K562 (cell line): ENCODE measurements around the gene NFIC. TPM values are rescaled to one million over a fixed set of nuclear protein-coding genes. Genes with fewer than 3 reads are reported as not detected.

Experiments
- ATAC-seq: fragments of 200-7000 bp; cut with Tn5 transposase; 3 replicates; pipeline ENCODE4 v1.9.1; 2020; ENCODE audit warnings: moderate library complexity
- BruUV-seq: library from RNA; stranded (reverse); fragments of 400-500 nt; replicated peaks from 2 replicates; lab custom pipeline; 2021; lab: Mats Ljungman, UMichigan
- CTCF ChIA-PET: fragments of 300-600 bp; formaldehyde crosslinking; extraction: SDS; loops from one replicate; lab custom pipeline; 2021; ENCODE audit warnings: low intra/inter-chr PET ratio; lab: Yijun Ruan, JAX
- POLR2A ChIA-PET: fragments of 300-600, 350-650 bp; sonication (Branson Sonifier 250); formaldehyde crosslinking; extraction: SDS; loops from one replicate; lab custom pipeline; 2021; ENCODE audit warnings: antibody characterized with exemption, inconsistent platforms; lab: Yijun Ruan, JAX
- DNase-seq, 4 experiments: peaks; one replicate each; pipeline versions ENCODE4 v3.0.0 to v3.0.0-alpha.2; 2011 to 2018; ENCODE audit warnings: low spot score in 3 of 4, mixed read lengths in 3 of 4; ENCODE audit errors: extremely low read depth in 1 of 4
- FAIRE-seq: peaks from 2 replicates; lab custom pipeline; 2011; peaks lifted over from hg19 to GRCh38; lab: Jason Lieb, UNC
- H2AFZ ChIP-seq: 2 replicates; pipeline ENCODE4 v1.6.0; 2011; ENCODE audit warnings: low read depth, low read length, control low read depth, inconsistent platforms
- H3K27ac ChIP-seq: fragments of 200-600 bp; 3 replicates; pipeline ENCODE4 v1.8.0; 2011; ENCODE audit warnings: low read depth, mild to moderate bottlenecking, control low read depth, inconsistent platforms, low read length, moderate library complexity, mixed read lengths; ENCODE audit errors: extremely low read depth
- H3K27me3 ChIP-seq, 2 experiments: fragments of 300-600 bp in 1 of 2; 2 replicates in 1 of 2; 3 replicates in 1 of 2; pipeline versions ENCODE4 v1.6.0 to v1.8.0; 2011; ENCODE audit warnings: inconsistent platforms in 2 of 2, low read length in 2 of 2, mild to moderate bottlenecking in 1 of 2, mixed read lengths in 1 of 2, moderate library complexity in 1 of 2; ENCODE audit not compliant: control insufficient read depth in 2 of 2, insufficient read depth in 2 of 2
- H3K36me3 ChIP-seq: fragments of 300-600 bp; 3 replicates; pipeline ENCODE4 v1.8.0; 2011; ENCODE audit warnings: mild to moderate bottlenecking, low read length, inconsistent platforms; ENCODE audit not compliant: control insufficient read depth, insufficient read depth
- H3K4me1 ChIP-seq, 2 experiments: fragments of 200-600 bp in 1 of 2; replicated peaks in 1 of 2; 2 replicates in 1 of 2; 3 replicates in 1 of 2; pipeline versions ENCODE4 v1.5.1 to v1.8.0; 2011; ENCODE audit warnings: inconsistent platforms in 2 of 2, low read length in 2 of 2, mild to moderate bottlenecking in 1 of 2, mixed read lengths in 1 of 2, moderate library complexity in 1 of 2; ENCODE audit not compliant: control insufficient read depth in 2 of 2, insufficient read depth in 2 of 2
- H3K4me2 ChIP-seq: 2 replicates; pipeline ENCODE4 v1.6.1; 2011; ENCODE audit warnings: low read length, control low read depth, inconsistent platforms, mixed read lengths; ENCODE audit not compliant: insufficient read depth
- H3K4me3 ChIP-seq: fragments of 200-600 bp; sonication (generic), shearing (Covaris generic); 2 replicates; pipeline ENCODE4 v1.5.1; 2016; ENCODE audit warnings: control low read depth, inconsistent platforms
- H3K79me2 ChIP-seq: fragments of 200-600 bp; 3 replicates; pipeline ENCODE4 v1.8.0; 2011; ENCODE audit warnings: low read length, inconsistent platforms; ENCODE audit not compliant: control insufficient read depth, insufficient read depth
- H3K9ac ChIP-seq, 2 experiments: 2 replicates each; pipeline versions ENCODE4 v1.6.0 to v1.6.1; 2011; ENCODE audit warnings: low read depth in 2 of 2, low read length in 2 of 2, control low read depth in 1 of 2, inconsistent platforms in 1 of 2, mild to moderate bottlenecking in 1 of 2, mixed read lengths in 1 of 2; ENCODE audit not compliant: insufficient read depth in 1 of 2
- H3K9me1 ChIP-seq: one replicate; pipeline ENCODE4 v1.6.0; 2011; ENCODE audit warnings: inconsistent platforms, mild to moderate bottlenecking, low read length, moderate library complexity; ENCODE audit not compliant: control insufficient read depth, insufficient read depth
- H3K9me3 ChIP-seq: replicated peaks from 2 replicates; pipeline ENCODE4 v1.5.1; 2011; ENCODE audit warnings: low read depth, low read length, inconsistent platforms; ENCODE audit not compliant: control insufficient read depth, insufficient read depth
- H4K20me1 ChIP-seq: replicated peaks from 2 replicates; pipeline ENCODE4 v1.6.1; 2011; ENCODE audit warnings: low read length, inconsistent platforms, mixed read lengths; ENCODE audit not compliant: control insufficient read depth, insufficient read depth
- CC2D1A ChIP-seq: fragments of 450-650 bp; IDR thresholded peaks from 2 replicates; pipeline ENCODE4 v1.6.1; 2017; ENCODE audit warnings: mild to moderate bottlenecking
- CREM ChIP-seq: IDR thresholded peaks from 2 replicates; pipeline ENCODE4 v1.6.1; 2014; ENCODE audit warnings: antibody characterized with exemption, low read depth
- EP300 ChIP-seq: IDR thresholded peaks from 2 replicates; pipeline ENCODE4 v1.6.1; 2012; ENCODE audit warnings: low read length, improper control_type of control experiment
- EZH2 ChIP-seq: IDR thresholded peaks from 2 replicates; pipeline ENCODE4 v1.6.1; 2012; ENCODE audit warnings: low read depth, mild to moderate bottlenecking, inconsistent platforms, low read length, borderline replicate concordance
- NCOR1 ChIP-seq: fragments of 450-650 bp; IDR thresholded peaks from 2 replicates; pipeline ENCODE4 v1.6.1; 2016; ENCODE audit warnings: mild to moderate bottlenecking, moderate library complexity
- NRF1 ChIP-seq, 2 experiments: fragments of 450-650 bp; IDR thresholded peaks in 1 of 2; conservative IDR thresholded peaks in 1 of 2; 2 replicates each; pipeline ENCODE4 v1.6.1; 2014; ENCODE audit warnings: mild to moderate bottlenecking in 2 of 2
- PHTF2 ChIP-seq: fragments of 250-450 bp; sonication (Bioruptor Pico); IDR thresholded peaks from 2 replicates; pipeline ENCODE4 v1.5.0; 2021; ENCODE audit warnings: mild to moderate bottlenecking
- PTBP1 ChIP-seq: fragments of 200-400 bp; formaldehyde crosslinking; IDR thresholded peaks from 2 replicates; pipeline ENCODE4 v1.6.1; 2017; ENCODE audit warnings: low read depth, low read length
- SRSF3 ChIP-seq: fragments of 200-400 bp; formaldehyde crosslinking; IDR thresholded peaks from 2 replicates; pipeline ENCODE4 v1.6.1; 2016; ENCODE audit warnings: mild to moderate bottlenecking, low read length, moderate library complexity; ENCODE audit not compliant: insufficient read depth
- ZNF146 ChIP-seq: IDR thresholded peaks from one replicate; pipeline ENCODE4 v1.6.1; 2018; ENCODE audit warnings: missing compliant biosample characterization; ENCODE audit not compliant: unreplicated experiment
- ZNF699 ChIP-seq: fragments of 250-450 bp; sonication (Bioruptor Pico); IDR thresholded peaks from 2 replicates; pipeline ENCODE4 v1.8.0; 2021; ENCODE audit warnings: mild to moderate bottlenecking, moderate library complexity; ENCODE audit not compliant: insufficient replicate concordance
- ZNF778 ChIP-seq: fragments of 450-650 bp; formaldehyde crosslinking; IDR thresholded peaks from 2 replicates; pipeline ENCODE4 v1.4.0; 2020; ENCODE audit warnings: mild to moderate bottlenecking, moderate library complexity
- ZSCAN32 ChIP-seq: fragments of 450-650 bp; formaldehyde crosslinking; IDR thresholded peaks from 2 replicates; pipeline ENCODE4 v1.4.0; 2020; ENCODE audit warnings: mild to moderate bottlenecking, moderate library complexity
- WGBS: fragments of 100-300 bp; shearing (Covaris generic); methylation state at CpG from one replicate; pipeline ENCODE4 v1.1.6; 2016; ENCODE audit warnings: low coverage, mixed read lengths; ENCODE audit not compliant: insufficient coverage; ENCODE audit errors: missing lambda C conversion rate; 5-methylcytosine and 5-hydroxymethylcytosine counted together
- in situ Hi-C: fragments of 300-500 bp; cut with MboI; formaldehyde crosslinking; loops from 4 replicates; pipeline ENCODE4 v1.15.0; 2018; ENCODE audit warnings: inconsistent platforms, mixed read lengths
- intact Hi-C: fragments of 100-400 bp; cut with micrococcal nuclease; formaldehyde crosslinking; loops from 2 replicates; pipeline ENCODE4 v1.14.2; 2022
- polyA plus RNA-seq, 8 experiments: library from polyadenylated mRNA; depleted of rRNA in 4 of 8; stranded (reverse) in 5 of 8; unstranded in 3 of 8; fragments of >200 nt; fragmentation: Nextera tagmentation in 2 of 8; fragmentation: Illumina TruSeq in 1 of 8; extraction: Ambion mirVana in 2 of 8; extraction: Trizol in 1 of 8; gene quantifications; 2 replicates each; pipeline versions ENCODE4 v1.2.1 to v1.2.3, GENCODE V29; 2011 to 2014; ENCODE audit warnings: inconsistent platforms in 1 of 8, missing spikeins in 1 of 8
- total RNA-seq, 7 experiments: library from RNA; depleted of rRNA in 6 of 7; stranded (reverse); fragments of >200 nt in 6 of 7; fragmentation: Illumina TruSeq in 2 of 7; extraction: Trizol in 2 of 7; gene quantifications; 2 replicates each; pipeline versions ENCODE4 v1.2.1 to v1.2.3, GENCODE V29; 2011 to 2021; ENCODE audit warnings: low replicate concordance in 1 of 7
- TF ChIP-seq, protein P1 (sequence below): IDR thresholded peaks from 2 replicates; pipeline ENCODE4 v1.6.1; 2014; ENCODE audit warnings: antibody characterized with exemption
- TF ChIP-seq, protein P2 (sequence below): sonication (generic); formaldehyde crosslinking; IDR thresholded peaks from 2 replicates; pipeline ENCODE4 v1.8.0; 2023; ENCODE audit warnings: mild to moderate bottlenecking, missing genetic modification reagents
- TF ChIP-seq, protein P3 (sequence below): sonication (generic); formaldehyde crosslinking; IDR thresholded peaks from 2 replicates; pipeline ENCODE4 v1.9.0; 2022; ENCODE audit warnings: mild to moderate bottlenecking, missing genetic modification reagents
- TF ChIP-seq, protein P4 (sequence below): sonication (generic); formaldehyde crosslinking; IDR thresholded peaks from 2 replicates; pipeline ENCODE4 v1.8.1; 2023; ENCODE audit warnings: mild to moderate bottlenecking, missing genetic modification reagents

Gene NFIC
- total and polyA plus RNA-seq, 9 of the 15 experiments (the other 6 are each of a cell fraction or from before 2014, with no cell fraction given), result 0.71 to 62.1 (median 6.9) TPM

DNA sequence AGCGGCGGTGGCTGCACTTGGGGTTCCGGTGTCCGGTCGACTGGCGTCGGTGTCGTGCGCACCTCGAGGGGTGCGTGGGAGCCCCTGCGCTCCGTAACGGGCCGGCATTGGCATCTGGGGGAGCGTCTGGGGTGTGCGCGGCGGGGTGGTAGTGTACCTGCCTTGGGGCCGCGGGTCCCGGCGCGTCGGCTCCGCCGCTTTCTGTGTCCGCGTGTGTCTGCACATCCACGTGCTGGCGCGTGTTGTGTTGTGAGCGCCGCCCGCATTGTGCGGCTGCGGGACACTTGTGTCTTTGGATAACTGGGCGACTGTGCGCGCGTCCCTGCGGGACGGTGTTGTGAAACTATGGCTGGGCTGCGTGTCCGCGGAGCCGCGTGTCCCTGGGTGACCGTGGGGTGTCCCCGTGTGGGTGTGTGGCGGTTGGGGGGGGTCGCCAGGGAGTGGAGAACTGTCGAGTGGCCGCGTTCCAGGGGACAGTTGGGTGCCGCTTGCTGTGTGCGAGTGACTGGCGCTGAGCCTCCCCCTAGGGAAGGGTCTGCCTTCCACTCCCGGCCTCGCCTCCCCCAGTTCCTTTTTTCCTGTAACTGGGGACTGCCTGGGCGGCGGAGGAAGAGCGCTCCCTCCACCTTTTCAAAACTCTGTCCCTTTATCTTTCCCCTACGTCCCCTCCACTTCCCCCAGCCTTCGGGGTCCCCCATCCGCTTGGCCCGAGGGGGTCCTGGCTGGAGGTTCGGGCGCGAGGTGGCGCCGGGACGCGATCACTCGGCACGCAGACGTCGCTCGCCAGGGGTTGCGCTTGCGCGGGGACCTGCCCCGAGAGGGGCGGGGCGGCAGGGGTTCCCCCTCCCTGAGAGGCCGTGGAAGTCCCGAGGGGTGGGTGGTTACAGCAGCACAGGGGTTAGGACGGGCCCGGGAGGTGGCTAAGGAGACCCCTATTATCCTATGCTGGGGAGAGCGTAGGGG lies 5.7 kb upstream of the NFIC start:
- peak overlapping the region; percentile 82 to 98 for H3K9ac ChIP-seq
- H3K9me1 ChIP-seq, result no peaks in the 10 kb centered on the region
- peaks cover 49 to 62% of the 10 kb centered on the region in 2 experiments for H3K4me1 ChIP-seq
- DNase-seq, result peak; percentile 68 to 85 (median 76)
- H4K20me1 ChIP-seq, result peaks cover 16% of the 10 kb centered on the region
- BruUV-seq, result no TSS peak
- intact Hi-C loops, result no loop called here
- peaks cover 63% of the 10 kb centered on the region for H3K79me2 ChIP-seq
- H3K27me3 ChIP-seq, result no peaks in the 10 kb centered on the region
- peaks cover 21% of the 10 kb centered on the region; the same call in 2 of the 3 replicates for H3K36me3 ChIP-seq
- POLR2A ChIA-PET, result interaction anchor here (0.6 kb wide), 1 partner anchor 51 kb away, joined by 3 read pairs; no protein-coding TSS in a partner anchor
- H3K4me2 ChIP-seq, result peak overlapping the region; percentile 90
- H3K9me3 ChIP-seq, result no peaks in the 10 kb centered on the region
- peak; percentile 78 for FAIRE-seq
- under 1% methylated on average over 70 of the region's 90 CpGs for WGBS
- H2AFZ ChIP-seq, result peak overlapping the region; percentile 75
- H3K27ac ChIP-seq, result peak overlapping the region; percentile 91
- peak overlapping the region; percentile 73 for H3K4me3 ChIP-seq
- ATAC-seq, result peak; percentile 67
- CTCF ChIA-PET, result no interaction called here
- in situ Hi-C loops, result no loop called here
- TF ChIP-seq CREM, result peak; percentile 45; the same call in 1 of the 2 replicates
- no peak for TF ChIP-seq EP300
- TF ChIP-seq PTBP1, result no peak
- TF ChIP-seq ZNF146 (CRISPR knock-in tag), result peak; percentile 11
- TF ChIP-seq NRF1 (conservative IDR thresholded peaks at IDR 0.05 in 1 of 2, IDR thresholded peaks at IDR 0.05 in 1 of 2), result peak; percentile 94
- TF ChIP-seq, protein P1, sequence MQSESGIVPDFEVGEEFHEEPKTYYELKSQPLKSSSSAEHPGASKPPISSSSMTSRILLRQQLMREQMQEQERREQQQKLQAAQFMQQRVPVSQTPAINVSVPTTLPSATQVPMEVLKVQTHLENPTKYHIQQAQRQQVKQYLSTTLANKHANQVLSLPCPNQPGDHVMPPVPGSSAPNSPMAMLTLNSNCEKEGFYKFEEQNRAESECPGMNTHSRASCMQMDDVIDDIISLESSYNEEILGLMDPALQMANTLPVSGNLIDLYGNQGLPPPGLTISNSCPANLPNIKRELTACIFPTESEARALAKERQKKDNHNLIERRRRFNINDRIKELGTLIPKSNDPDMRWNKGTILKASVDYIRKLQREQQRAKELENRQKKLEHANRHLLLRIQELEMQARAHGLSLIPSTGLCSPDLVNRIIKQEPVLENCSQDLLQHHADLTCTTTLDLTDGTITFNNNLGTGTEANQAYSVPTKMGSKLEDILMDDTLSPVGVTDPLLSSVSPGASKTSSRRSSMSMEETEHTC, result no peak
- TF ChIP-seq CC2D1A, result no peak
- TF ChIP-seq ZNF778 (CRISPR knock-in tag), result no peak
- no peak for TF ChIP-seq PHTF2 (CRISPR knock-in tag)
- peak; percentile 86; the same call in 1 of the 2 replicates for TF ChIP-seq SRSF3
- TF ChIP-seq, protein P2, sequence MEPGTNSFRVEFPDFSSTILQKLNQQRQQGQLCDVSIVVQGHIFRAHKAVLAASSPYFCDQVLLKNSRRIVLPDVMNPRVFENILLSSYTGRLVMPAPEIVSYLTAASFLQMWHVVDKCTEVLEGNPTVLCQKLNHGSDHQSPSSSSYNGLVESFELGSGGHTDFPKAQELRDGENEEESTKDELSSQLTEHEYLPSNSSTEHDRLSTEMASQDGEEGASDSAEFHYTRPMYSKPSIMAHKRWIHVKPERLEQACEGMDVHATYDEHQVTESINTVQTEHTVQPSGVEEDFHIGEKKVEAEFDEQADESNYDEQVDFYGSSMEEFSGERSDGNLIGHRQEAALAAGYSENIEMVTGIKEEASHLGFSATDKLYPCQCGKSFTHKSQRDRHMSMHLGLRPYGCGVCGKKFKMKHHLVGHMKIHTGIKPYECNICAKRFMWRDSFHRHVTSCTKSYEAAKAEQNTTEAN (CRISPR knock-in tag), result no peak
- TF ChIP-seq NCOR1, result no peak
- TF ChIP-seq ZNF699 (CRISPR knock-in tag), result no peak
- no peak for TF ChIP-seq EZH2
- TF ChIP-seq, protein P3, sequence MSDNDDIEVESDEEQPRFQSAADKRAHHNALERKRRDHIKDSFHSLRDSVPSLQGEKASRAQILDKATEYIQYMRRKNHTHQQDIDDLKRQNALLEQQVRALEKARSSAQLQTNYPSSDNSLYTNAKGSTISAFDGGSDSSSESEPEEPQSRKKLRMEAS (CRISPR knock-in tag), result peak; percentile 97
- TF ChIP-seq, protein P4, sequence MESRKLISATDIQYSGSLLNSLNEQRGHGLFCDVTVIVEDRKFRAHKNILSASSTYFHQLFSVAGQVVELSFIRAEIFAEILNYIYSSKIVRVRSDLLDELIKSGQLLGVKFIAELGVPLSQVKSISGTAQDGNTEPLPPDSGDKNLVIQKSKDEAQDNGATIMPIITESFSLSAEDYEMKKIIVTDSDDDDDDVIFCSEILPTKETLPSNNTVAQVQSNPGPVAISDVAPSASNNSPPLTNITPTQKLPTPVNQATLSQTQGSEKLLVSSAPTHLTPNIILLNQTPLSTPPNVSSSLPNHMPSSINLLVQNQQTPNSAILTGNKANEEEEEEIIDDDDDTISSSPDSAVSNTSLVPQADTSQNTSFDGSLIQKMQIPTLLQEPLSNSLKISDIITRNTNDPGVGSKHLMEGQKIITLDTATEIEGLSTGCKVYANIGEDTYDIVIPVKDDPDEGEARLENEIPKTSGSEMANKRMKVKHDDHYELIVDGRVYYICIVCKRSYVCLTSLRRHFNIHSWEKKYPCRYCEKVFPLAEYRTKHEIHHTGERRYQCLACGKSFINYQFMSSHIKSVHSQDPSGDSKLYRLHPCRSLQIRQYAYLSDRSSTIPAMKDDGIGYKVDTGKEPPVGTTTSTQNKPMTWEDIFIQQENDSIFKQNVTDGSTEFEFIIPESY, result no peak
- TF ChIP-seq ZSCAN32 (CRISPR knock-in tag), result no peak
